Measurements from ENCODE around the gene NUDT22. TPM values are rescaled to one million over a fixed set of nuclear protein-coding genes. Genes with fewer than 3 reads are reported as not detected.

NUDT22 gene
- total and polyA plus RNA-seq, 8 donors, result 35.1 to 363 (median 112) TPM

DNA sequence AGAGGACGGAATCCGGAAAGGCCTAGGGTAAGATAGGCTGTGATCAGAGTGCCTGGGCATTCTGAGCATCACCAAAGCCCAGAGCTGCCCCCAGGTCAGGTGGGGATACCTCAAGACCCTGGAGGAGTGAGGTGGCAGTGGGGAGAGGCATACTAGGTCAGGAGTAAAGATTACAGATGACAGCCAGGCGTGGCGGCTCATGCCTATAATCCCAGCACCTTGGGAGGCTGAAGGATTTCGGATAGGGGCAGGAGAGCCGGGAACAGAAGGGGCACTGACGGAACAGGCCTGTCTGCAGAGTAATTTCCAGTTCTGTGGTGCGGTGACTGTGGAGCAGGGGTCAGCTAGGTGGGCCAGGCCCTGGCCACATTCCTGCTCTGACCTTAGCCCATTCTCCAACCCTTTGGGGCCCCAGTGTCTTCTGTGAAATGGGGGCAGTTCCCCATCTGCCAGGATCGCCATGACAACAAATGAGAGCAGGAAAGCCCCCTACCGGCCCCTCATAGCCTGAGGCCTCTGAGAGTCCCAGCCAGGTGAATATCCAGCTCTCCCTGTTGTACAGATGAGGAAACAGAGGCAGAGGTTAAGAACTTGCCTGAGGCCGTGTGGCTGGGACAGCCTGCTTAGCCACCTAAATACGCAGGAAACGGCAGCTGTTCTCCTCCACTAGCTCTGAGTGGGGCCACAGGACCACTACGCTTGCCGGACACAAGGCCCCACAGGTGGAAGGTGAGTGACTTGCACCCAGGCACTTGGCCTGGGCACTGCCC lies 49.1 kb downstream of the NUDT22 start:
- DNase-seq, result no peak
- Histone ChIP-seq H3K4me1 (peaks cover 12 to 41% (median 38%) of the 10 kb centered on the region in 4 donors), H3K9me3 (no peaks in the 10 kb centered on the region), H3K36me3 (peaks cover 13 to 47% (median 44%) of the 10 kb centered on the region in 4 donors), H3K27ac (peak overlapping the region; percentile 14 to 96 (median 36)), H3K27me3 (no peaks in the 10 kb centered on the region), H3K4me3 (no peak overlapping the region)
- intact Hi-C loops (cut with DNase I; ENCODE audit: low total_unique reads), result no loop called here
- 61 to 90% (median 87%) methylated on average over 12 to 15 of the region's 15 CpGs for WGBS, 5 donors
- TF ChIP-seq POLR2AphosphoS5 (IDR thresholded peaks at IDR 0.05), result no peak
- TF ChIP-seq POLR2A (IDR thresholded peaks at IDR 0.05), result no peak
- no peak for TF ChIP-seq CTCF (IDR thresholded peaks at IDR 0.05)
- no peak for TF ChIP-seq EP300 (IDR thresholded peaks at IDR 0.05)

DNA sequence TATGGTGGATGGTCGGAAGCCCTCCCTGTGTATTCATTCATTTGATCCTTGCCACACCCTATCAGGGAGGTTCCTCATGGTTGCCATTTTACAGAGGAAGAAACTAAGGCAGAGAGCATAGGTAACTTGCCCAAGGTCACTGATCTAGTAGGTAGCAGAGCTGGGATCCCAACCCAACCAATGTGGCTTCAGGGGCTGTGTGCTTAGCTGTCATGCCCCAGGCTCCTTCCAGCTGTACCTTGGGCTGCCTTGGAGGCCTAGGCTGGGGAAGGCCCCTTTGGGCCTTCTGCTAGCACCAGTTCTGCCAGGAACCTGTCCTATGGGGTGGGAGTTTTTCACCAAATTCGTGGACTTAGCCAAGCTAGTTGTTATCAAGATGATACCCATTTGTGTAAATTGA lies 49.8 kb downstream of the NUDT22 start:
- H3K4me3 ChIP-seq, result no peak overlapping the region
- no peaks in the 10 kb centered on the region for H3K27me3 ChIP-seq
- peaks cover 13 to 51% (median 47%) of the 10 kb centered on the region in 4 donors for H3K36me3 ChIP-seq
- DNase-seq, result no peak
- intact Hi-C loops (cut with DNase I; ENCODE audit: low total_unique reads), result no loop called here
- no peaks in the 10 kb centered on the region for H3K9me3 ChIP-seq
- H3K4me1 ChIP-seq, result peaks cover 12 to 41% (median 40%) of the 10 kb centered on the region in 4 donors
- peak overlapping the region in 3 of 5 donors; percentile 18 to 96 (median 33) for H3K27ac ChIP-seq
- WGBS, 5 donors, result 55 to 70% (median 59%) methylated on average over 1 to 2 of the region's 2 CpGs
- TF ChIP-seq POLR2A (IDR thresholded peaks at IDR 0.05), result no peak
- TF ChIP-seq CTCF (IDR thresholded peaks at IDR 0.05), result no peak
- TF ChIP-seq EP300 (IDR thresholded peaks at IDR 0.05), result no peak
- no peak for TF ChIP-seq POLR2AphosphoS5 (IDR thresholded peaks at IDR 0.05)

- H3K36me3 ChIP-seq, result peaks cover 15 to 60% (median 55%) of the 10 kb centered on the region in 4 donors
- no peak for TF ChIP-seq EP300 (IDR thresholded peaks at IDR 0.05)
- no peak for TF ChIP-seq POLR2AphosphoS5 (IDR thresholded peaks at IDR 0.05)
- TF ChIP-seq POLR2A (IDR thresholded peaks at IDR 0.05), result no peak
- TF ChIP-seq CTCF (IDR thresholded peaks at IDR 0.05), result no peak
- DNase-seq, result peak in 1 of 2 donors; percentile 56
- peak overlapping the region in 4 of 5 donors; percentile 24 to 53 (median 33) for H3K27ac ChIP-seq
- intact Hi-C loops (cut with DNase I; ENCODE audit: low total_unique reads), result no loop called here
- H3K27me3 ChIP-seq, result no peaks in the 10 kb centered on the region
- no peak overlapping the region for H3K4me3 ChIP-seq
- 58 to 71% (median 65%) methylated on average over 12 to 17 of the region's 17 CpGs for WGBS, 5 donors
- peaks cover 8 to 45% (median 40%) of the 10 kb centered on the region in 4 donors for H3K4me1 ChIP-seq
- H3K9me3 ChIP-seq, result no peaks in the 10 kb centered on the region
Observed at GRCh38 chr11:64276653-64277431, 50.8 kb downstream of the NUDT22 start.

DNA sequence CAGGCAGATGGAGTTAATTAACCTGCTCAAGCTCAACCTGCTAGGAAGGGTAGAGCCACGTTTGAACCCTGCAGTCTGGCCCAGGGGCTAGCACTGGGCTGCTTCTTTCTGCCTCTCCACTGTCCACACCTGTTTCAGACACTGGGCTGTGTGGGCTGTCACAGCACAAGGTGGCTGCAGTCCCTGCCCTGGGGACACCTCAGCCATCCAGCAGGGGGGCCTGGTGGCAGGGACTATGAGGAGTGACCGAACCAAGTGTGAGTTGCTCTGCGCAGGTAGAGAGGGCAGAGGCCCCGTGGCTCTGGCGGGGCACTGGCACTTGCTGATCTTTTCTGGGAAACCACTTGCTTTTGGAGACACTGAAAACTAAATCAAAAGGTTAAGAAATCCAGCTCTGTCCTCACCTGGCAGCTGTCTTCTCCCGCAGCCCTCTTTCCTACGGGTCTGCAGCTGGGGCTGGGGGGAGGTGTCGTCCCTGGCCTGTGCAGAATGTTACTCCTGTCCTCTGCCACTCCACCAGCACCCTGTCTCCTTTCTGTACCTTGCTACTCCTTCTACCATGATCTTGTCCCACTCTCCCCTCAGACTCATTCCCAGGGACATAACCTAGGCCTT lies 52.6 kb downstream of the NUDT22 start:
- Histone ChIP-seq H3K9me3 (no peaks in the 10 kb centered on the region), H3K36me3 (peaks cover 16 to 67% (median 62%) of the 10 kb centered on the region in 4 donors), H3K4me3 (no peak overlapping the region), H3K27me3 (no peaks in the 10 kb centered on the region), H3K27ac (no peak overlapping the region), H3K4me1 (peaks cover 7 to 45% (median 43%) of the 10 kb centered on the region in 4 donors)
- DNase-seq, result no peak
- intact Hi-C loops (cut with DNase I; ENCODE audit: low total_unique reads), result no loop called here
- 80 to 88% (median 84%) methylated on average over 8 of the region's 8 CpGs for WGBS, 5 donors
- no peak for TF ChIP-seq CTCF (IDR thresholded peaks at IDR 0.05)

All from stomach (tissue), 9 donors.